Sigmoid colon (tissue), 7 donors: ENCODE data around the gene MRO. TPM values are rescaled to one million over a fixed set of nuclear protein-coding genes. Genes with fewer than 3 reads are reported as not detected.

ENCODE experiments used
- DNase-seq: peaks from one replicate; pipeline ENCODE4 v3.0.0-alpha.2; 2019
- H3K27ac ChIP-seq, 4 donors: fragments of 200-600 bp; sonication (generic); one replicate each; pipeline ENCODE4 v1.5.1; 2016 to 2019; ENCODE audit warnings: mild to moderate bottlenecking in 1 of 4
- H3K27me3 ChIP-seq, 3 donors: fragments of 200-600 bp; sonication (generic); one replicate each; pipeline ENCODE4 v1.5.1; 2019; ENCODE audit warnings: mild to moderate bottlenecking in 1 of 3
- H3K36me3 ChIP-seq, 4 donors: fragments of 200-600 bp; sonication (generic); one replicate each; pipeline ENCODE4 v1.5.1; 2016 to 2019
- H3K4me1 ChIP-seq, 4 donors: fragments of 200-600 bp; sonication (generic); one replicate each; pipeline ENCODE4 v1.5.1; 2017 to 2019
- H3K4me3 ChIP-seq, 4 donors: fragments of 200-600 bp; sonication (generic); one replicate each; pipeline ENCODE4 v1.5.1; 2017 to 2019; ENCODE audit warnings: mild to moderate bottlenecking in 2 of 4, moderate library complexity in 1 of 4
- H3K9me3 ChIP-seq, 4 donors: fragments of 200-600 bp in 3 of 4; sonication (generic) in 3 of 4; one replicate each; pipeline versions ENCODE4 v1.5.1 to v1.6.1; 2013 to 2019
- CTCF ChIP-seq, 4 experiments: fragments of 450-650 bp in 3 of 4; fragments of 200-600 bp in 1 of 4; IDR thresholded peaks; one replicate each; pipeline ENCODE4 v1.5.1; 2016 to 2019; ENCODE audit warnings: antibody characterized with exemption in 4 of 4, mild to moderate bottlenecking in 3 of 4, moderate library complexity in 2 of 4
- EP300 ChIP-seq, 4 donors: sonication (generic); formaldehyde crosslinking; IDR thresholded peaks; one replicate each; pipeline ENCODE4 v1.6.1; 2017; ENCODE audit warnings: antibody characterized with exemption in 4 of 4
- POLR2A ChIP-seq, 2 donors: fragments of 450-650 bp; IDR thresholded peaks; one replicate each; pipeline ENCODE4 v1.6.1; 2016; ENCODE audit warnings: antibody characterized with exemption in 2 of 2, mild to moderate bottlenecking in 2 of 2, moderate library complexity in 2 of 2
- POLR2AphosphoS5 ChIP-seq, 4 donors: sonication (generic); formaldehyde crosslinking; IDR thresholded peaks; one replicate each; pipeline ENCODE4 v1.6.1; 2017; ENCODE audit warnings: antibody characterized with exemption in 4 of 4
- WGBS, 2 donors: extraction: QIAGEN DNeasy Blood & Tissue Kit; methylation state at CpG; one replicate each; pipeline ENCODE4 v1.1.7; 2013; 5-methylcytosine and 5-hydroxymethylcytosine counted together
- intact Hi-C: fragments of 100-400 bp; cut with DNase I; formaldehyde crosslinking; loops from one replicate; pipeline ENCODE4 v1.15.1; 2023
- polyA plus RNA-seq, 3 donors: library from polyadenylated mRNA; stranded (reverse); fragments of 200-250 nt; gene quantifications; one replicate each; pipeline ENCODE4 v1.2.3, GENCODE V29; 2013
- total RNA-seq, 4 donors: library from RNA; depleted of rRNA; stranded (reverse); fragments of >200 nt; gene quantifications; one replicate each; pipeline ENCODE4 v1.1.0, GENCODE V29; 2016
- donor health status: healthy with polysubstance abuse.
- donor health status: Bipolar disorder and iron deficiency.
- donor health status: healthy.

MRO gene
- total and polyA plus RNA-seq, 7 donors: under 0.01 to 2.5 (median 0.43) TPM; not detected in 1

DNA sequence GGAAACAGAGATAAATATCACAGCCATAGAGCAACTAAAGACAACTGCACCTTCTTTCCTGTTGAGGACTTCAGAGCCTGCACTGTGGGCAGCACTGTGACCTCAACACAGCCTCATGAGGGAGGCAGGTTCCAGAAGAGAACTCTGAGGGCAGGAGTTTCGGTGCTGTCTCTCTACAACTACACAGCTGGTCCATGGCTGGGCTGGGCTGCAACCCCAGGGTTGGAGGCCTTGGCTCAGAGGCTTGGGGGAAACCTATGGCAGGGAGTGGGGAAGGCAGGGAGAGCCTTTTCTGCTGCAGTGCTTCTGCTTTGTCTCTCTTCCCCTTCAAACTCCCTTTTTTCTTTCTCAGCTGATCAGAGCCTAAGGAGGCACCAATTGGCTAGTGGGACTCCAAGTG lies 66.5 kb downstream of the MRO start:
- Histone ChIP-seq H3K4me3 (no peak overlapping the region), H3K36me3 (no peaks in the 10 kb centered on the region), H3K9me3 (no peaks in the 10 kb centered on the region), H3K27ac (no peak overlapping the region), H3K27me3 (no peaks in the 10 kb centered on the region), H3K4me1 (peaks cover 0 to 5% (median 0%) of the 10 kb centered on the region in 4 donors)
- intact Hi-C loops: loop anchor here (10.0 kb wide), 2 partner anchors 49 to 199 kb away; no protein-coding TSS in a partner anchor
- no peak for TF ChIP-seq POLR2AphosphoS5 (IDR thresholded peaks at IDR 0.05)
- no peak for TF ChIP-seq CTCF (IDR thresholded peaks at IDR 0.05)
- TF ChIP-seq POLR2A (IDR thresholded peaks at IDR 0.05): no peak
- DNase-seq: no peak
- 38 to 88% methylated on average over 1 of the region's 1 CpG for WGBS, 2 donors

DNA sequence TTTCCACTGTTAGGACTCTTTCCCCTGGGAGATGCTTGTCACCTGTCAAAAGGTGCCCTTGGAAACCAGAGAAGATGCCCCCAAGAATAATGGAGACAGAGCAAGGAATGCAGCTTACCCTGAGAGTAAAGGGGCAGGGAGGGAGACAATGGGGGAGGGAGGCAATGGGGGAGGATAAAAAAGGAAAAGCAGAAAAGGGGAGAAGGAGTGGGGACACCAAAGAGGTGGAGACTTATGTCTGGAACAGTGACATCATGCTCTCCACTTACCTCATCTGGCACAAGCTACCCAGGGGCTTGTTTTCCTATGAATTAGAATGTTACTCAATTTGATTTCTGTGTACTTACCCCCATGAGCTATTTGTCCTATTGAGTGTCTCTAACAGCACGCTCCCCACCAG lies 67.9 kb downstream of the MRO start:
- intact Hi-C loops: loop anchor here (10.0 kb wide), 2 partner anchors 47 to 197 kb away; no protein-coding TSS in a partner anchor
- Histone ChIP-seq H3K27ac (no peak overlapping the region), H3K36me3 (no peaks in the 10 kb centered on the region), H3K9me3 (no peaks in the 10 kb centered on the region), H3K4me1 (no peaks in the 10 kb centered on the region), H3K27me3 (no peaks in the 10 kb centered on the region), H3K4me3 (no peak overlapping the region)
- 84 to 88% methylated on average over 1 of the region's 1 CpG for WGBS, 2 donors
- TF ChIP-seq EP300 (IDR thresholded peaks at IDR 0.05) (no peak), POLR2A (IDR thresholded peaks at IDR 0.05) (no peak), CTCF (IDR thresholded peaks at IDR 0.05) (no peak), POLR2AphosphoS5 (IDR thresholded peaks at IDR 0.05) (no peak)
- DNase-seq: no peak

DNA sequence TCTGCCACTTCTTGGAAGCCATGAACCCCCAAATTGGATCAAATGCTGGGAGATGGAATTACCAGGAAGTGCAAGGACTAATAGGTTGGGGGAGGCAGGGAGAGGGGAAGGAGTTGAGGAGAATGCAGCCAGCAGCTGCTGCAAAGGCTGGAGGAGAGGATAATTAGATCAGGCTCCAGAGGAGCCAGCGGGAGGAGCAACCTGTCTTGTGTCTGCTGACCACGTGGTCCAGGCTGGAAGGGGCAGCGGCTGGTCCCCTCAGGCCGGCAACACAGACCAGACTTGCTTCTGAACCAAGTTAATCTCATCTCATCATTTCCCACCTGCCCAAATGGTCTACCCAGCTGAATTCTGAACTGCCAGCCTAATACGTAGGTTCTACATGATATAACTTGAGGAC lies 68.3 kb downstream of the MRO start:
- intact Hi-C loops: loop anchor here (10.0 kb wide), 2 partner anchors 47 to 197 kb away; no protein-coding TSS in a partner anchor
- Histone ChIP-seq H3K36me3 (no peaks in the 10 kb centered on the region), H3K9me3 (no peaks in the 10 kb centered on the region), H3K27ac (no peak overlapping the region), H3K27me3 (no peaks in the 10 kb centered on the region), H3K4me1 (no peaks in the 10 kb centered on the region), H3K4me3 (no peak overlapping the region)
- no peak for DNase-seq
- TF ChIP-seq POLR2AphosphoS5 (IDR thresholded peaks at IDR 0.05): no peak
- TF ChIP-seq EP300 (IDR thresholded peaks at IDR 0.05): no peak
- no peak for TF ChIP-seq POLR2A (IDR thresholded peaks at IDR 0.05)
- no peak for TF ChIP-seq CTCF (IDR thresholded peaks at IDR 0.05)
- 56 to 70% methylated on average over 5 of the region's 5 CpGs for WGBS, 2 donors

- H3K9me3 ChIP-seq: no peaks in the 10 kb centered on the region
- H3K4me1 ChIP-seq: no peaks in the 10 kb centered on the region
- DNase-seq: no peak
- no peak overlapping the region for H3K27ac ChIP-seq
- intact Hi-C loops: loop anchor here (10.0 kb wide), 2 partner anchors 46 to 196 kb away; no protein-coding TSS in a partner anchor
- H3K27me3 ChIP-seq: no peaks in the 10 kb centered on the region
- no peak overlapping the region for H3K4me3 ChIP-seq
- WGBS, 2 donors: 84 to 91% methylated on average over 2 of the region's 2 CpGs
- no peaks in the 10 kb centered on the region for H3K36me3 ChIP-seq
- TF ChIP-seq POLR2AphosphoS5 (IDR thresholded peaks at IDR 0.05) (no peak), EP300 (IDR thresholded peaks at IDR 0.05) (no peak), POLR2A (IDR thresholded peaks at IDR 0.05) (no peak), CTCF (IDR thresholded peaks at IDR 0.05) (no peak)
Observed at GRCh38 chr18:50750546-50750945, 69.3 kb downstream of the MRO start.

DNA sequence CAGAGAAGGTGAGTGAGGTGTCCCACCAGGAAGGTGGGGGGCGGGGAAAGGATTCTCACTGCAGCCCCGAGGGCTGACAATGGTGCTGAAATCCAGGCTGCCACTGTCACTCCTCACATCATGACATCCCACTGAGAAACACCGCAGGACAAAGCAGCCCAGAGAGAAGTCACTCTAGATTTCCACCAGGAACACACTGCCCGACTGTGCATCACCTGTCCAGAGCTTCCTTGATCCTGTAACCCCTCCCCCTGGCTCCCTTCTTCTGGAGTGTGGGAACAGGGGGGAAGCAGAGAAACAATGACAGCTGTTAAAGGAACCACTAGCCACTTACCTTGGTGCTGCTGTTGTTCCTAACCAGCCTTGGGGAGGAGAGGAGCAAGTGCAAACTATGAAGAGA lies 69.9 kb downstream of the MRO start:
- TF ChIP-seq EP300 (IDR thresholded peaks at IDR 0.05): no peak
- no peak for TF ChIP-seq CTCF (IDR thresholded peaks at IDR 0.05)
- no peak for TF ChIP-seq POLR2AphosphoS5 (IDR thresholded peaks at IDR 0.05)
- no peak for TF ChIP-seq POLR2A (IDR thresholded peaks at IDR 0.05)
- intact Hi-C loops: loop anchor here (10.0 kb wide), 2 partner anchors 45 to 195 kb away; no protein-coding TSS in a partner anchor
- DNase-seq: no peak
- Histone ChIP-seq H3K27ac (no peak overlapping the region), H3K27me3 (no peaks in the 10 kb centered on the region), H3K4me1 (no peaks in the 10 kb centered on the region), H3K9me3 (no peaks in the 10 kb centered on the region), H3K36me3 (no peaks in the 10 kb centered on the region), H3K4me3 (no peak overlapping the region)
- WGBS, 2 donors: 60 to 69% methylated on average over 4 of the region's 4 CpGs
